Measurements from ENCODE around the gene TYW1.

DNA sequence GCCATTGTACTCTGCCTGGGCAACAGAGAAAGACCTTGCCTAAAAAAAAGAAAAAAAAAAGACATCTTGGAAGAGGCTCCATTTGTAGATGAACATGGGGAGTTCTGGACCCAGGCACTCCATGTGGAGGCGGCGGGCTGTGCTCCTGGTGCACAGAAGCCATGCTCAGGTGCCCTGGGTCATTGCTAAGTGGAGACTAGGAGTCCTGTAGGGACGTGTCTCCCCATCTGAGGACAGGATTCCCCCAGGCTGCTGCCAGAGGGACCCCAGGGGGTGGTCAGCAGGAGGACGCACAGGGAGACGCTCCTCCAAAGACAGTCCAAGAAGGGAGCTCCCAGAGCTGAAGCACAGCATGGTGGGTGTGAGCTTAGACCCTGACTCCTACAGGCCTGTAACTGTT lies 35.5 kb upstream of the TYW1 start:
- TF ChIP-seq, protein P1, sequence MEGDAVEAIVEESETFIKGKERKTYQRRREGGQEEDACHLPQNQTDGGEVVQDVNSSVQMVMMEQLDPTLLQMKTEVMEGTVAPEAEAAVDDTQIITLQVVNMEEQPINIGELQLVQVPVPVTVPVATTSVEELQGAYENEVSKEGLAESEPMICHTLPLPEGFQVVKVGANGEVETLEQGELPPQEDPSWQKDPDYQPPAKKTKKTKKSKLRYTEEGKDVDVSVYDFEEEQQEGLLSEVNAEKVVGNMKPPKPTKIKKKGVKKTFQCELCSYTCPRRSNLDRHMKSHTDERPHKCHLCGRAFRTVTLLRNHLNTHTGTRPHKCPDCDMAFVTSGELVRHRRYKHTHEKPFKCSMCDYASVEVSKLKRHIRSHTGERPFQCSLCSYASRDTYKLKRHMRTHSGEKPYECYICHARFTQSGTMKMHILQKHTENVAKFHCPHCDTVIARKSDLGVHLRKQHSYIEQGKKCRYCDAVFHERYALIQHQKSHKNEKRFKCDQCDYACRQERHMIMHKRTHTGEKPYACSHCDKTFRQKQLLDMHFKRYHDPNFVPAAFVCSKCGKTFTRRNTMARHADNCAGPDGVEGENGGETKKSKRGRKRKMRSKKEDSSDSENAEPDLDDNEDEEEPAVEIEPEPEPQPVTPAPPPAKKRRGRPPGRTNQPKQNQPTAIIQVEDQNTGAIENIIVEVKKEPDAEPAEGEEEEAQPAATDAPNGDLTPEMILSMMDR (IDR thresholded peaks at IDR 0.05): no peak
- TF ChIP-seq, protein P2, sequence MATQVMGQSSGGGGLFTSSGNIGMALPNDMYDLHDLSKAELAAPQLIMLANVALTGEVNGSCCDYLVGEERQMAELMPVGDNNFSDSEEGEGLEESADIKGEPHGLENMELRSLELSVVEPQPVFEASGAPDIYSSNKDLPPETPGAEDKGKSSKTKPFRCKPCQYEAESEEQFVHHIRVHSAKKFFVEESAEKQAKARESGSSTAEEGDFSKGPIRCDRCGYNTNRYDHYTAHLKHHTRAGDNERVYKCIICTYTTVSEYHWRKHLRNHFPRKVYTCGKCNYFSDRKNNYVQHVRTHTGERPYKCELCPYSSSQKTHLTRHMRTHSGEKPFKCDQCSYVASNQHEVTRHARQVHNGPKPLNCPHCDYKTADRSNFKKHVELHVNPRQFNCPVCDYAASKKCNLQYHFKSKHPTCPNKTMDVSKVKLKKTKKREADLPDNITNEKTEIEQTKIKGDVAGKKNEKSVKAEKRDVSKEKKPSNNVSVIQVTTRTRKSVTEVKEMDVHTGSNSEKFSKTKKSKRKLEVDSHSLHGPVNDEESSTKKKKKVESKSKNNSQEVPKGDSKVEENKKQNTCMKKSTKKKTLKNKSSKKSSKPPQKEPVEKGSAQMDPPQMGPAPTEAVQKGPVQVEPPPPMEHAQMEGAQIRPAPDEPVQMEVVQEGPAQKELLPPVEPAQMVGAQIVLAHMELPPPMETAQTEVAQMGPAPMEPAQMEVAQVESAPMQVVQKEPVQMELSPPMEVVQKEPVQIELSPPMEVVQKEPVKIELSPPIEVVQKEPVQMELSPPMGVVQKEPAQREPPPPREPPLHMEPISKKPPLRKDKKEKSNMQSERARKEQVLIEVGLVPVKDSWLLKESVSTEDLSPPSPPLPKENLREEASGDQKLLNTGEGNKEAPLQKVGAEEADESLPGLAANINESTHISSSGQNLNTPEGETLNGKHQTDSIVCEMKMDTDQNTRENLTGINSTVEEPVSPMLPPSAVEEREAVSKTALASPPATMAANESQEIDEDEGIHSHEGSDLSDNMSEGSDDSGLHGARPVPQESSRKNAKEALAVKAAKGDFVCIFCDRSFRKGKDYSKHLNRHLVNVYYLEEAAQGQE (IDR thresholded peaks at IDR 0.05; ENCODE audit: insufficient read depth in 1 of 2, low read depth in 2 of 2, low read length in 1 of 2): no peak
- TF ChIP-seq POLR2AphosphoS5 (IDR thresholded peaks at IDR 0.05; ENCODE audit: low read depth, low read length): no peak
- TF ChIP-seq SIN3A (IDR thresholded peaks at IDR 0.05; ENCODE audit: borderline replicate concordance, insufficient read depth, low read depth, low read length): no peak

All from Panc1 (cell line).